ENCODE measurements around the gene HEXIM2. TPM values are rescaled to one million over a fixed set of nuclear protein-coding genes. Genes with fewer than 3 reads are reported as not detected.

HEXIM2 gene
- polyA plus RNA-seq, 3 donors, result 2.5 to 3.0 (median 2.9) TPM

DNA sequence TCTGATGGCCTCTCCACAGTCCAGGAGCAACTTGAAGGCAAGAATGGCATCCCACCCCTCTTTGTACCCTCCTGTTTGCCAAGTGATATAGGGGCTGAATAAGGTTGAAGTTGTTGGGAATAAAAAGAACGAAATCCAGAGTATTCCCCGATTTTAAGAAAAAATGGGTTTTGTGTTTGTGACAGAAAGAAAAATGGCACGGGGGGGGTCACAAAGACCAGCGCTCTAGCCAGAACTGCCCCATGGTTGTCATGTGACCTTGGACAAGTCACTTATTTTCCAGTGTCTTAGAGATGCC, 15.1 kb upstream of the HEXIM2 start:
- H3K36me3 Mint-ChIP-seq, result no peaks in the 10 kb centered on the region
- H3K4me1 Mint-ChIP-seq, result peaks cover 49% of the 10 kb centered on the region
- Histone ChIP-seq H3K4me1 (ENCODE audit: control insufficient read depth in 1 of 2, insufficient read depth in 2 of 2, low read length in 2 of 2) (peaks cover 51 to 65% of the 10 kb centered on the region in 2 donors), H3K4me3 (replicated peaks in 1 of 3; ENCODE audit: low read depth in 2 of 3, low read length in 3 of 3) (peak overlapping the region in 1 of 3 experiments; percentile 92), H3K4me2 (replicated peaks; ENCODE audit: extremely low read depth, low read length, poor library complexity, severe bottlenecking) (peak overlapping the region; percentile 83), H3K79me2 (ENCODE audit: insufficient read depth, low read length) (peaks cover 37% of the 10 kb centered on the region), H3K9ac (ENCODE audit: insufficient read depth, low read length, poor library complexity, severe bottlenecking) (peak overlapping the region; percentile 85), H2AFZ (ENCODE audit: insufficient read depth, low read depth, low read length, poor library complexity, severe bottlenecking) (peak overlapping the region; percentile 85), H3K36me3 (replicated peaks in 1 of 2; ENCODE audit: control insufficient read depth in 1 of 2, insufficient read depth in 2 of 2, low read length in 2 of 2) (no peaks in the 10 kb centered on the region), H3K27me3 (ENCODE audit: control insufficient read depth in 2 of 2, insufficient read depth in 2 of 2, low read length in 2 of 2) (no peaks in the 10 kb centered on the region), H3K27ac (ENCODE audit: low read depth in 1 of 2, low read length in 2 of 2) (peak overlapping the region; percentile 89 to 99), H3K9me3 (replicated peaks in 1 of 2; ENCODE audit: control insufficient read depth in 1 of 2, insufficient read depth in 1 of 2, low read length in 2 of 2) (no peaks in the 10 kb centered on the region), H4K20me1 (ENCODE audit: insufficient read depth, low read length) (peaks cover 30% of the 10 kb centered on the region)
- H3K9me3 Mint-ChIP-seq, result no peaks in the 10 kb centered on the region
- no peak for DNase-seq
- TF ChIP-seq, protein P1, sequence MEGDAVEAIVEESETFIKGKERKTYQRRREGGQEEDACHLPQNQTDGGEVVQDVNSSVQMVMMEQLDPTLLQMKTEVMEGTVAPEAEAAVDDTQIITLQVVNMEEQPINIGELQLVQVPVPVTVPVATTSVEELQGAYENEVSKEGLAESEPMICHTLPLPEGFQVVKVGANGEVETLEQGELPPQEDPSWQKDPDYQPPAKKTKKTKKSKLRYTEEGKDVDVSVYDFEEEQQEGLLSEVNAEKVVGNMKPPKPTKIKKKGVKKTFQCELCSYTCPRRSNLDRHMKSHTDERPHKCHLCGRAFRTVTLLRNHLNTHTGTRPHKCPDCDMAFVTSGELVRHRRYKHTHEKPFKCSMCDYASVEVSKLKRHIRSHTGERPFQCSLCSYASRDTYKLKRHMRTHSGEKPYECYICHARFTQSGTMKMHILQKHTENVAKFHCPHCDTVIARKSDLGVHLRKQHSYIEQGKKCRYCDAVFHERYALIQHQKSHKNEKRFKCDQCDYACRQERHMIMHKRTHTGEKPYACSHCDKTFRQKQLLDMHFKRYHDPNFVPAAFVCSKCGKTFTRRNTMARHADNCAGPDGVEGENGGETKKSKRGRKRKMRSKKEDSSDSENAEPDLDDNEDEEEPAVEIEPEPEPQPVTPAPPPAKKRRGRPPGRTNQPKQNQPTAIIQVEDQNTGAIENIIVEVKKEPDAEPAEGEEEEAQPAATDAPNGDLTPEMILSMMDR (IDR thresholded peaks at IDR 0.05), result no peak
- intact Hi-C loops (cut with micrococcal nuclease), result loop anchor here in 1 of 2 donors (10.0 kb wide), 1 partner anchor 168 kb away; the partner anchor contains the start of gene MAP3K14
- H3K27ac Mint-ChIP-seq, result peak overlapping the region; percentile 74 to 100 (median 99)
- H3K27me3 Mint-ChIP-seq (ENCODE audit: low read depth in 3 of 3), result peaks cover 0 to 2% (median 0%) of the 10 kb centered on the region in 3 donors
- peak overlapping the region; percentile 88 to 97 for H3K4me3 Mint-ChIP-seq
- 81% methylated on average over 4 of the region's 4 CpGs for whole genome bisulfite sequencing (ENCODE audit: insufficient coverage)

DNA sequence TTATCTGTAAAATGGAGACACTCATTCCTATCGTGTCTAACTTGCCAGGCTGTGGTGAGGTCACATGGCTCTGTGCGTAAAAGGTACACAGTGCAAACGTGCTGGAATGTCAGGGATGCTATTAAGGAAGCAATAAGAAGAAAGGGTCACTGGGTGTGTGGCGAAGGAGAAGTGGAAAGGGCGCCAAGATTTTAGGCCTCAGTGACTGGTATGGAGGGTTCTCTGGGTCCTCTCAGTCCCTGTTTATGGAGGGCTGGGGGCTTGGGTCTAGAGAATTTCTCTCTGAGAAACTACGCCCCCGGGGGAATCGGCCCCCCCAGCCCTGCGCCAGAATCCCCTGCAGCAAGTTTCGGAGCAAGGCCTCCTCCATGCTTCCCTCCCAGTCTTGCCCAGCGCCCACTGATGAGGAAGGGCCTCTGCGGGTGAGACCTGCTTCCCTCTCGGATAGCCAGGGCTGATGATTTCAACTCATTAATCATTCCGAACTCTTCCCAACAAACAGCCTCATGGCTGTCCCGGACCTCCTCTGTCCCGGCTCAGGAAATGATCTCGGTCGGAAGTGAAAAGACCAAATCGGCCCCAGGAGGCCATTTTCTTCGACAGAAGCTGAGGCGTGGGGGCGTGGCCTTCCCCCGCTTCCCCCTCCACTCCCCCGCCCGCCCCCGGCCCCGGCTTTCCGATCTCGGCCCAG, 14.6 kb upstream of the HEXIM2 start:
- H3K9ac ChIP-seq (ENCODE audit: insufficient read depth, low read length, poor library complexity, severe bottlenecking), result peak overlapping the region; percentile 85
- H3K36me3 ChIP-seq (replicated peaks in 1 of 2; ENCODE audit: control insufficient read depth in 1 of 2, insufficient read depth in 2 of 2, low read length in 2 of 2), result no peaks in the 10 kb centered on the region
- TF ChIP-seq, protein P1 (IDR thresholded peaks at IDR 0.05), result no peak
- H3K27ac ChIP-seq (ENCODE audit: low read depth in 1 of 2, low read length in 2 of 2), result peak overlapping the region; percentile 89 to 99
- Mint-ChIP-seq H3K27me3 (ENCODE audit: low read depth in 3 of 3) (peaks cover 0 to 2% (median 0%) of the 10 kb centered on the region in 3 donors), H3K9me3 (no peaks in the 10 kb centered on the region), H3K36me3 (no peaks in the 10 kb centered on the region), H3K4me1 (peaks cover 52% of the 10 kb centered on the region), H3K4me3 (peak overlapping the region; percentile 88 to 97), H3K27ac (peak overlapping the region; percentile 97 to 100 (median 99))
- peaks cover 34% of the 10 kb centered on the region for H4K20me1 ChIP-seq (ENCODE audit: insufficient read depth, low read length)
- H3K4me3 ChIP-seq (replicated peaks in 1 of 3; ENCODE audit: low read depth in 2 of 3, low read length in 3 of 3), result peak overlapping the region; percentile 76 to 92 (median 80)
- H2AFZ ChIP-seq (ENCODE audit: insufficient read depth, low read depth, low read length, poor library complexity, severe bottlenecking), result peak overlapping the region; percentile 85
- intact Hi-C loops (cut with micrococcal nuclease), result loop anchor here in 1 of 2 donors (10.0 kb wide), 1 partner anchor 168 kb away; the partner anchor contains the start of gene MAP3K14
- peak overlapping the region; percentile 83 for H3K4me2 ChIP-seq (replicated peaks; ENCODE audit: extremely low read depth, low read length, poor library complexity, severe bottlenecking)
- 8% methylated on average over 26 of the region's 29 CpGs for WGBS (ENCODE audit: insufficient coverage)
- peak; percentile 66 to 68 (median 68) for DNase-seq
- H3K79me2 ChIP-seq (ENCODE audit: insufficient read depth, low read length), result peaks cover 42% of the 10 kb centered on the region
- peaks cover 56 to 70% of the 10 kb centered on the region in 2 donors for H3K4me1 ChIP-seq (ENCODE audit: control insufficient read depth in 1 of 2, insufficient read depth in 2 of 2, low read length in 2 of 2)
- H3K27me3 ChIP-seq (ENCODE audit: control insufficient read depth in 2 of 2, insufficient read depth in 2 of 2, low read length in 2 of 2), result no peaks in the 10 kb centered on the region
- H3K9me3 ChIP-seq (replicated peaks in 1 of 2; ENCODE audit: control insufficient read depth in 1 of 2, insufficient read depth in 1 of 2, low read length in 2 of 2), result no peaks in the 10 kb centered on the region
